Prostate gland (tissue), 2 donors: ENCODE measurements around the gene CHST15. TPM values are rescaled to one million over a fixed set of nuclear protein-coding genes. Genes with fewer than 3 reads are reported as not detected.

Source experiments
- DNase-seq: peaks from one replicate; pipeline ENCODE4 v3.0.0-alpha.2; 2019; ENCODE audit warnings: low spot score
- H3K27ac ChIP-seq, 2 donors: fragments of 200-600 bp; sonication (generic); 2 replicates each; pipeline ENCODE4 v1.5.1; 2017 to 2019
- H3K27me3 ChIP-seq: fragments of 200-600 bp; sonication (generic); replicated peaks from 2 replicates; pipeline ENCODE4 v1.5.1; 2019; ENCODE audit not compliant: insufficient read depth
- H3K36me3 ChIP-seq, 2 donors: fragments of 200-600 bp; sonication (generic); 1 replicate in 1 of 2; 2 replicates in 1 of 2; pipeline versions ENCODE4 v1.5.1 to v1.8.1; 2017 to 2019
- H3K4me1 ChIP-seq: fragments of 200-600 bp; sonication (generic); replicated peaks from 2 replicates; pipeline ENCODE4 v1.5.1; 2019
- H3K4me3 ChIP-seq, 2 donors: fragments of 200-600 bp; sonication (generic); 2 replicates each; pipeline ENCODE4 v1.5.1; 2017 to 2019
- H3K9me3 ChIP-seq: fragments of 200-600 bp; sonication (generic); 2 replicates; pipeline ENCODE4 v1.5.1; 2017
- CTCF ChIP-seq, 4 experiments: fragments of 200-600 bp in 2 of 4; fragments of 450-650 bp in 2 of 4; sonication (generic) in 2 of 4; IDR thresholded peaks; 1 replicate in 3 of 4; 2 replicates in 1 of 4; pipeline ENCODE4 v1.5.1; 2016 to 2019; ENCODE audit warnings: antibody characterized with exemption in 4 of 4, mild to moderate bottlenecking in 2 of 4, moderate library complexity in 2 of 4
- POLR2A ChIP-seq: fragments of 450-650 bp; IDR thresholded peaks from one replicate; pipeline ENCODE4 v1.6.1; 2016; ENCODE audit warnings: antibody characterized with exemption, mild to moderate bottlenecking
- POLR2AphosphoS5 ChIP-seq: sonication (generic); formaldehyde crosslinking; IDR thresholded peaks from one replicate; pipeline ENCODE4 v1.6.1; 2017; ENCODE audit warnings: antibody characterized with exemption
- WGBS: methylation state at CpG from one replicate; pipeline ENCODE4 v1.1.5; 2018; 5-methylcytosine and 5-hydroxymethylcytosine counted together
- intact Hi-C: fragments of 100-400 bp; cut with DNase I; formaldehyde crosslinking; loops from one replicate; pipeline ENCODE4 v1.14.2; 2022
- total RNA-seq, 2 donors: library from RNA; depleted of rRNA; stranded (reverse); fragments of >200 nt; gene quantifications; one replicate each; pipeline ENCODE4 v1.1.0, GENCODE V29; 2016

The CHST15 gene
- total RNA-seq, 2 donors from 2014 or later: 13.9 to 26.0 TPM

GRCh38 chr10:123988694-123989093 lies 104.7 kb downstream of the CHST15 start:
- intact Hi-C loops: no loop called here
- TF ChIP-seq CTCF (IDR thresholded peaks at IDR 0.05): no peak
- no peak for TF ChIP-seq POLR2A
- DNase-seq: no peak
- no peaks in the 10 kb centered on the region for H3K36me3 ChIP-seq
- H3K9me3 ChIP-seq: no peaks in the 10 kb centered on the region
- no peak overlapping the region for H3K27ac ChIP-seq
- H3K27me3 ChIP-seq: peaks cover 3% of the 10 kb centered on the region
- no peaks in the 10 kb centered on the region for H3K4me1 ChIP-seq
- no peak overlapping the region for H3K4me3 ChIP-seq
- WGBS: 66% methylated on average over 2 of the region's 2 CpGs

- intact Hi-C loops: no loop called here
- no peak for DNase-seq
- WGBS: 3% methylated on average over 1 of the region's 1 CpG
- Histone ChIP-seq H3K4me1 (no peaks in the 10 kb centered on the region), H3K4me3 (no peak overlapping the region), H3K36me3 (no peaks in the 10 kb centered on the region), H3K27ac (no peak overlapping the region), H3K9me3 (no peaks in the 10 kb centered on the region), H3K27me3 (no peaks in the 10 kb centered on the region)
- TF ChIP-seq POLR2A (no peak), CTCF (IDR thresholded peaks at IDR 0.05) (no peak), POLR2AphosphoS5 (no peak)
These were observed 106.7 kb downstream of the CHST15 start for GRCh38 chr10:123986736-123987135.

- WGBS: 75% methylated on average over 4 of the region's 4 CpGs
- Histone ChIP-seq H3K27me3 (peaks cover 17% of the 10 kb centered on the region), H3K9me3 (no peaks in the 10 kb centered on the region), H3K4me3 (no peak overlapping the region), H3K27ac (no peak overlapping the region), H3K4me1 (no peaks in the 10 kb centered on the region), H3K36me3 (no peaks in the 10 kb centered on the region)
- intact Hi-C loops: no loop called here
- TF ChIP-seq POLR2AphosphoS5: no peak
- DNase-seq: no peak
These were observed 119.0 kb downstream of the CHST15 start for GRCh38 chr10:123974406-123974805.

GRCh38 chr10:123972481-123973401 lies 120.7 kb downstream of the CHST15 start:
- no peak for DNase-seq
- peaks cover 23% of the 10 kb centered on the region for H3K27me3 ChIP-seq
- no peak overlapping the region for H3K4me3 ChIP-seq
- WGBS: 3% methylated on average over 50 of the region's 62 CpGs
- TF ChIP-seq CTCF (IDR thresholded peaks at IDR 0.05) (no peak), POLR2AphosphoS5 (no peak), POLR2A (no peak)
- no peaks in the 10 kb centered on the region for H3K9me3 ChIP-seq
- H3K4me1 ChIP-seq: no peaks in the 10 kb centered on the region
- intact Hi-C loops: no loop called here
- no peaks in the 10 kb centered on the region for H3K36me3 ChIP-seq
- no peak overlapping the region for H3K27ac ChIP-seq

- Histone ChIP-seq H3K27ac (no peak overlapping the region), H3K4me1 (no peaks in the 10 kb centered on the region), H3K4me3 (no peak overlapping the region), H3K36me3 (no peaks in the 10 kb centered on the region), H3K9me3 (no peaks in the 10 kb centered on the region), H3K27me3 (peaks cover 23% of the 10 kb centered on the region)
- intact Hi-C loops: no loop called here
- TF ChIP-seq CTCF (IDR thresholded peaks at IDR 0.05) (no peak), POLR2A (no peak), POLR2AphosphoS5 (no peak)
- WGBS: 43% methylated on average over 4 of the region's 4 CpGs
- no peak for DNase-seq
These were observed 122.5 kb downstream of the CHST15 start for GRCh38 chr10:123970927-123971286.
